CD14-positive monocyte (primary cell): ENCODE measurements around the gene ZBTB32. TPM values are rescaled to one million over a fixed set of nuclear protein-coding genes. Genes with fewer than 3 reads are reported as not detected.

Experiments
- DNase-seq, 3 donors: peaks; one replicate each; pipeline ENCODE4 v3.0.0-alpha.2; 2011 to 2022
- H2AFZ ChIP-seq: 2 replicates; pipeline ENCODE4 v1.6.0; 2012; ENCODE audit warnings: mild to moderate bottlenecking, low read depth, low read length, inconsistent platforms; ENCODE audit not compliant: insufficient read depth, poor library complexity, severe bottlenecking
- H3K27ac ChIP-seq, 2 donors: 1 replicate in 1 of 2; 2 replicates in 1 of 2; pipeline ENCODE4 v1.5.1; 2012 to 2013; ENCODE audit warnings: low read length in 2 of 2, control low read depth in 1 of 2, inconsistent platforms in 1 of 2, low read depth in 1 of 2, mild to moderate bottlenecking in 1 of 2
- H3K27me3 ChIP-seq, 2 donors: one replicate each; pipeline versions ENCODE4 v1.6.0 to v1.6.1; 2011 to 2013; ENCODE audit warnings: low read length in 2 of 2; ENCODE audit not compliant: control insufficient read depth in 2 of 2, insufficient read depth in 2 of 2
- H3K36me3 ChIP-seq, 2 donors: replicated peaks in 1 of 2; 1 replicate in 1 of 2; 2 replicates in 1 of 2; pipeline versions ENCODE4 v1.5.1 to v1.6.1; 2012 to 2013; ENCODE audit warnings: low read length in 2 of 2, control low read depth in 1 of 2, inconsistent platforms in 1 of 2, mild to moderate bottlenecking in 1 of 2; ENCODE audit not compliant: insufficient read depth in 2 of 2, control insufficient read depth in 1 of 2
- H3K4me1 ChIP-seq, 2 donors: 1 replicate in 1 of 2; 2 replicates in 1 of 2; pipeline versions ENCODE4 v1.5.1 to v1.6.1; 2012 to 2013; ENCODE audit warnings: low read length in 2 of 2, control low read depth in 1 of 2, inconsistent platforms in 1 of 2, mild to moderate bottlenecking in 1 of 2, moderate library complexity in 1 of 2; ENCODE audit not compliant: insufficient read depth in 2 of 2, control insufficient read depth in 1 of 2
- H3K4me2 ChIP-seq: replicated peaks from 2 replicates; pipeline ENCODE3; 2012; ENCODE audit warnings: low read length, moderate library complexity, mild to moderate bottlenecking; ENCODE audit not compliant: poor library complexity, severe bottlenecking; ENCODE audit errors: extremely low read depth
- H3K4me3 ChIP-seq, 3 experiments: fragments of 200-600 bp in 1 of 3; sonication (generic) in 1 of 3; replicated peaks in 1 of 3; 1 replicate in 2 of 3; 2 replicates in 1 of 3; pipeline ENCODE4 v1.5.1; 2011 to 2013; ENCODE audit warnings: low read length in 3 of 3, mild to moderate bottlenecking in 3 of 3, control low read depth in 2 of 3, low read depth in 2 of 3, inconsistent platforms in 1 of 3, moderate library complexity in 1 of 3
- H3K79me2 ChIP-seq: 2 replicates; pipeline ENCODE4 v1.6.0; 2012; ENCODE audit warnings: mild to moderate bottlenecking, control low read depth, inconsistent platforms, low read length, moderate library complexity; ENCODE audit not compliant: insufficient read depth
- H3K9ac ChIP-seq: 2 replicates; pipeline ENCODE4 v1.6.0; 2017; ENCODE audit warnings: low read length, mild to moderate bottlenecking; ENCODE audit not compliant: insufficient read depth, poor library complexity, severe bottlenecking
- H3K9me3 ChIP-seq, 2 donors: replicated peaks in 1 of 2; 1 replicate in 1 of 2; 2 replicates in 1 of 2; pipeline versions ENCODE4 v1.5.1 to v1.6.1; 2012 to 2013; ENCODE audit warnings: low read length in 2 of 2, control low read depth in 1 of 2; ENCODE audit not compliant: control insufficient read depth in 1 of 2, insufficient read depth in 1 of 2
- H4K20me1 ChIP-seq: 2 replicates; pipeline ENCODE4 v1.6.0; 2012; ENCODE audit warnings: mild to moderate bottlenecking, low read length, control low read depth, moderate library complexity; ENCODE audit not compliant: insufficient read depth
- H3K27ac Mint-ChIP-seq, 7 donors: one replicate each; pipeline ENCODE4 v1.8.0; 2020; ENCODE audit warnings: mild to moderate bottlenecking in 7 of 7, mixed read lengths in 7 of 7, moderate library complexity in 6 of 7, inconsistent platforms in 2 of 7
- H3K27me3 Mint-ChIP-seq, 3 donors: one replicate each; pipeline ENCODE4 v1.8.0; 2021 to 2022; ENCODE audit warnings: low read depth in 3 of 3, mild to moderate bottlenecking in 3 of 3, mixed read lengths in 3 of 3, moderate library complexity in 3 of 3, inconsistent platforms in 1 of 3
- H3K36me3 Mint-ChIP-seq, 2 donors: one replicate each; pipeline ENCODE4 v1.8.0; 2020; ENCODE audit warnings: mixed read lengths in 2 of 2, inconsistent platforms in 1 of 2, mild to moderate bottlenecking in 1 of 2
- H3K4me1 Mint-ChIP-seq: one replicate; pipeline ENCODE4 v1.8.0; 2020; ENCODE audit warnings: mild to moderate bottlenecking, mixed read lengths
- H3K4me3 Mint-ChIP-seq, 2 donors: one replicate each; pipeline ENCODE4 v1.8.0; 2020; ENCODE audit warnings: mild to moderate bottlenecking in 2 of 2, mixed read lengths in 2 of 2, moderate library complexity in 1 of 2
- H3K9me3 Mint-ChIP-seq, 7 donors: one replicate each; pipeline ENCODE4 v1.8.0; 2020 to 2022; ENCODE audit warnings: mixed read lengths in 7 of 7, mild to moderate bottlenecking in 6 of 7, moderate library complexity in 6 of 7, inconsistent platforms in 2 of 7
- CTCF ChIP-seq: fragments of 200-600 bp; IDR thresholded peaks from one replicate; pipeline ENCODE4 v1.8.0; 2022; ENCODE audit warnings: antibody characterized with exemption, mild to moderate bottlenecking
- WGBS: methylation state at CpG from one replicate; pipeline ENCODE4 v1.1.5; 2013; ENCODE audit warnings: missing lambda C conversion rate; ENCODE audit not compliant: insufficient coverage; 5-methylcytosine and 5-hydroxymethylcytosine counted together
- intact Hi-C, 2 donors: fragments of 100-400 bp; cut with micrococcal nuclease; formaldehyde crosslinking; loops; one replicate each; pipeline versions ENCODE4 v1.15.0 to v1.15.1; 2023
- polyA plus RNA-seq, 3 donors: library from polyadenylated mRNA; depleted of rRNA in 1 of 3; unstranded in 2 of 3; stranded (reverse) in 1 of 3; fragments of 300-500 nt in 2 of 3; fragments of >200 nt in 1 of 3; fragmentation: Illumina TruSeq in 2 of 3; gene quantifications; 1 replicate in 2 of 3; 2 replicates in 1 of 3; pipeline ENCODE4 v1.2.3, GENCODE V29; 2012 to 2021

ZBTB32 gene
- polyA plus RNA-seq, 3 donors = 0.05 TPM; not detected in 2

GRCh38 chr19:35756377-35757230, 52.2 kb downstream of the ZBTB32 start, which contains the start of gene HSPB6:
Gene HSPB6, minus strand, starts transcription at chr19:35757029. Its CDS starts 21 bp downstream, at chr19:35757008.
- Histone ChIP-seq H3K4me2 (peak within 1 kb of the TSS; percentile 93), H3K4me3 (peak within 1 kb of the TSS; percentile 38 to 100 (median 96)), H3K79me2 (peaks cover 12% of the 10 kb centered on the region), H3K27me3 (peaks cover 9 to 21% of the 10 kb centered on the region in 2 donors), H3K36me3 (peaks cover 32 to 40% of the 10 kb centered on the region in 2 donors), H3K9ac (peak within 1 kb of the TSS; percentile 91), H3K9me3 (no peaks in the 10 kb centered on the region), H3K4me1 (peaks cover 29 to 41% of the 10 kb centered on the region in 2 donors), H2AFZ (peak within 1 kb of the TSS; percentile 98), H3K27ac (peak within 1 kb of the TSS in 1 of 2 donors; percentile 95), H4K20me1 (peaks cover 12% of the 10 kb centered on the region)
- peaks cover 32% of the 10 kb centered on the region for H3K4me1 Mint-ChIP-seq
- 2% methylated on average over 41 of the region's 52 CpGs for WGBS
- H3K4me3 Mint-ChIP-seq = peak within 1 kb of the TSS; percentile 93 to 94
- intact Hi-C loops = loop anchor here in 1 of 2 donors (5.0 to 10.0 kb wide), 2 partner anchors 256 to 358 kb away; partner anchors contain the start of genes ALKBH6, OVOL3, POLR2I and TBCB
- no peak for DNase-seq
- peaks cover 0 to 8% (median 3%) of the 10 kb centered on the region in 7 donors for H3K9me3 Mint-ChIP-seq
- TF ChIP-seq CTCF = no peak
- H3K27ac Mint-ChIP-seq = peak within 1 kb of the TSS; percentile 76 to 96 (median 93)
- peaks cover 36 to 46% of the 10 kb centered on the region in 2 donors for H3K36me3 Mint-ChIP-seq
- peaks cover 18 to 30% (median 25%) of the 10 kb centered on the region in 3 donors for H3K27me3 Mint-ChIP-seq

GRCh38 chr19:35757231-35757748, 52.9 kb downstream of the ZBTB32 start:
- Histone ChIP-seq H3K79me2 (peaks cover 12% of the 10 kb centered on the region), H3K4me1 (peaks cover 29 to 41% of the 10 kb centered on the region in 2 donors), H4K20me1 (peaks cover 12% of the 10 kb centered on the region), H2AFZ (peak overlapping the region; percentile 81), H3K4me3 (peak overlapping the region; percentile 38 to 100 (median 96)), H3K9ac (no peak overlapping the region), H3K36me3 (peaks cover 33 to 41% of the 10 kb centered on the region in 2 donors), H3K4me2 (peak overlapping the region; percentile 93), H3K9me3 (no peaks in the 10 kb centered on the region), H3K27ac (no peak overlapping the region), H3K27me3 (peaks cover 9 to 21% of the 10 kb centered on the region in 2 donors)
- no peak for TF ChIP-seq CTCF
- Mint-ChIP-seq H3K27ac (peak overlapping the region in 4 of 7 donors; percentile 55 to 75 (median 62)), H3K9me3 (peaks cover 0 to 8% (median 3%) of the 10 kb centered on the region in 7 donors), H3K36me3 (peaks cover 39 to 46% of the 10 kb centered on the region in 2 donors), H3K27me3 (peaks cover 18 to 30% (median 25%) of the 10 kb centered on the region in 3 donors), H3K4me3 (peak overlapping the region; percentile 93 to 94), H3K4me1 (peaks cover 32% of the 10 kb centered on the region)
- WGBS = under 1% methylated on average over 12 of the region's 19 CpGs
- DNase-seq = peak in 1 of 3 donors; percentile 43
- intact Hi-C loops = loop anchor here in 1 of 2 donors (5.0 to 10.0 kb wide), 2 partner anchors 255 to 358 kb away; partner anchors contain the start of genes ALKBH6, OVOL3, POLR2I and TBCB
